CD14-positive monocyte (primary cell): ENCODE data around the gene PDCD1. TPM values are rescaled to one million over a fixed set of nuclear protein-coding genes. Genes with fewer than 3 reads are reported as not detected.

ENCODE experiments used
- DNase-seq, 3 donors: peaks; one replicate each; pipeline ENCODE4 v3.0.0-alpha.2; 2011 to 2022
- H2AFZ ChIP-seq: 2 replicates; pipeline ENCODE4 v1.6.0; 2012; ENCODE audit warnings: mild to moderate bottlenecking, low read depth, low read length, inconsistent platforms; ENCODE audit not compliant: insufficient read depth, poor library complexity, severe bottlenecking
- H3K27ac ChIP-seq, 2 donors: 1 replicate in 1 of 2; 2 replicates in 1 of 2; pipeline ENCODE4 v1.5.1; 2012 to 2013; ENCODE audit warnings: low read length in 2 of 2, control low read depth in 1 of 2, inconsistent platforms in 1 of 2, low read depth in 1 of 2, mild to moderate bottlenecking in 1 of 2
- H3K27me3 ChIP-seq, 2 donors: one replicate each; pipeline versions ENCODE4 v1.6.0 to v1.6.1; 2011 to 2013; ENCODE audit warnings: low read length in 2 of 2; ENCODE audit not compliant: control insufficient read depth in 2 of 2, insufficient read depth in 2 of 2
- H3K36me3 ChIP-seq, 2 donors: replicated peaks in 1 of 2; 1 replicate in 1 of 2; 2 replicates in 1 of 2; pipeline versions ENCODE4 v1.5.1 to v1.6.1; 2012 to 2013; ENCODE audit warnings: low read length in 2 of 2, control low read depth in 1 of 2, inconsistent platforms in 1 of 2, mild to moderate bottlenecking in 1 of 2; ENCODE audit not compliant: insufficient read depth in 2 of 2, control insufficient read depth in 1 of 2
- H3K4me1 ChIP-seq, 2 donors: 1 replicate in 1 of 2; 2 replicates in 1 of 2; pipeline versions ENCODE4 v1.5.1 to v1.6.1; 2012 to 2013; ENCODE audit warnings: low read length in 2 of 2, control low read depth in 1 of 2, inconsistent platforms in 1 of 2, mild to moderate bottlenecking in 1 of 2, moderate library complexity in 1 of 2; ENCODE audit not compliant: insufficient read depth in 2 of 2, control insufficient read depth in 1 of 2
- H3K4me2 ChIP-seq: replicated peaks from 2 replicates; pipeline ENCODE3; 2012; ENCODE audit warnings: low read length, moderate library complexity, mild to moderate bottlenecking; ENCODE audit not compliant: poor library complexity, severe bottlenecking; ENCODE audit errors: extremely low read depth
- H3K4me3 ChIP-seq, 3 experiments: fragments of 200-600 bp in 1 of 3; sonication (generic) in 1 of 3; replicated peaks in 1 of 3; 1 replicate in 2 of 3; 2 replicates in 1 of 3; pipeline ENCODE4 v1.5.1; 2011 to 2013; ENCODE audit warnings: low read length in 3 of 3, mild to moderate bottlenecking in 3 of 3, control low read depth in 2 of 3, low read depth in 2 of 3, inconsistent platforms in 1 of 3, moderate library complexity in 1 of 3
- H3K79me2 ChIP-seq: 2 replicates; pipeline ENCODE4 v1.6.0; 2012; ENCODE audit warnings: mild to moderate bottlenecking, control low read depth, inconsistent platforms, low read length, moderate library complexity; ENCODE audit not compliant: insufficient read depth
- H3K9ac ChIP-seq: 2 replicates; pipeline ENCODE4 v1.6.0; 2017; ENCODE audit warnings: low read length, mild to moderate bottlenecking; ENCODE audit not compliant: insufficient read depth, poor library complexity, severe bottlenecking
- H3K9me3 ChIP-seq, 2 donors: replicated peaks in 1 of 2; 1 replicate in 1 of 2; 2 replicates in 1 of 2; pipeline versions ENCODE4 v1.5.1 to v1.6.1; 2012 to 2013; ENCODE audit warnings: low read length in 2 of 2, control low read depth in 1 of 2; ENCODE audit not compliant: control insufficient read depth in 1 of 2, insufficient read depth in 1 of 2
- H4K20me1 ChIP-seq: 2 replicates; pipeline ENCODE4 v1.6.0; 2012; ENCODE audit warnings: mild to moderate bottlenecking, low read length, control low read depth, moderate library complexity; ENCODE audit not compliant: insufficient read depth
- H3K27ac Mint-ChIP-seq, 7 donors: one replicate each; pipeline ENCODE4 v1.8.0; 2020; ENCODE audit warnings: mild to moderate bottlenecking in 7 of 7, mixed read lengths in 7 of 7, moderate library complexity in 6 of 7, inconsistent platforms in 2 of 7
- H3K27me3 Mint-ChIP-seq, 3 donors: one replicate each; pipeline ENCODE4 v1.8.0; 2021 to 2022; ENCODE audit warnings: low read depth in 3 of 3, mild to moderate bottlenecking in 3 of 3, mixed read lengths in 3 of 3, moderate library complexity in 3 of 3, inconsistent platforms in 1 of 3
- H3K36me3 Mint-ChIP-seq, 2 donors: one replicate each; pipeline ENCODE4 v1.8.0; 2020; ENCODE audit warnings: mixed read lengths in 2 of 2, inconsistent platforms in 1 of 2, mild to moderate bottlenecking in 1 of 2
- H3K4me1 Mint-ChIP-seq: one replicate; pipeline ENCODE4 v1.8.0; 2020; ENCODE audit warnings: mild to moderate bottlenecking, mixed read lengths
- H3K4me3 Mint-ChIP-seq, 2 donors: one replicate each; pipeline ENCODE4 v1.8.0; 2020; ENCODE audit warnings: mild to moderate bottlenecking in 2 of 2, mixed read lengths in 2 of 2, moderate library complexity in 1 of 2
- H3K9me3 Mint-ChIP-seq, 7 donors: one replicate each; pipeline ENCODE4 v1.8.0; 2020 to 2022; ENCODE audit warnings: mixed read lengths in 7 of 7, mild to moderate bottlenecking in 6 of 7, moderate library complexity in 6 of 7, inconsistent platforms in 2 of 7
- WGBS: methylation state at CpG from one replicate; pipeline ENCODE4 v1.1.5; 2013; ENCODE audit warnings: missing lambda C conversion rate; ENCODE audit not compliant: insufficient coverage; 5-methylcytosine and 5-hydroxymethylcytosine counted together
- intact Hi-C, 2 donors: fragments of 100-400 bp; cut with micrococcal nuclease; formaldehyde crosslinking; loops; one replicate each; pipeline versions ENCODE4 v1.15.0 to v1.15.1; 2023
- polyA plus RNA-seq, 3 donors: library from polyadenylated mRNA; depleted of rRNA in 1 of 3; unstranded in 2 of 3; stranded (reverse) in 1 of 3; fragments of 300-500 nt in 2 of 3; fragments of >200 nt in 1 of 3; fragmentation: Illumina TruSeq in 2 of 3; gene quantifications; 1 replicate in 2 of 3; 2 replicates in 1 of 3; pipeline ENCODE4 v1.2.3, GENCODE V29; 2012 to 2021
- TF ChIP-seq, protein P1 (sequence below): fragments of 200-600 bp; IDR thresholded peaks from one replicate; pipeline ENCODE4 v1.8.0; 2022; ENCODE audit warnings: antibody characterized with exemption, mild to moderate bottlenecking

Gene PDCD1
- polyA plus RNA-seq, 3 donors, result 0.08 TPM; not detected in 2

GRCh38 chr2:241885291-241885945, 26.7 kb upstream of the PDCD1 start:
- H3K4me1 Mint-ChIP-seq, result peaks cover 15% of the 10 kb centered on the region

GRCh38 chr2:241884951-241885290, 26.2 kb upstream of the PDCD1 start:
- no peak overlapping the region for H2AFZ ChIP-seq
- TF ChIP-seq, protein P1, sequence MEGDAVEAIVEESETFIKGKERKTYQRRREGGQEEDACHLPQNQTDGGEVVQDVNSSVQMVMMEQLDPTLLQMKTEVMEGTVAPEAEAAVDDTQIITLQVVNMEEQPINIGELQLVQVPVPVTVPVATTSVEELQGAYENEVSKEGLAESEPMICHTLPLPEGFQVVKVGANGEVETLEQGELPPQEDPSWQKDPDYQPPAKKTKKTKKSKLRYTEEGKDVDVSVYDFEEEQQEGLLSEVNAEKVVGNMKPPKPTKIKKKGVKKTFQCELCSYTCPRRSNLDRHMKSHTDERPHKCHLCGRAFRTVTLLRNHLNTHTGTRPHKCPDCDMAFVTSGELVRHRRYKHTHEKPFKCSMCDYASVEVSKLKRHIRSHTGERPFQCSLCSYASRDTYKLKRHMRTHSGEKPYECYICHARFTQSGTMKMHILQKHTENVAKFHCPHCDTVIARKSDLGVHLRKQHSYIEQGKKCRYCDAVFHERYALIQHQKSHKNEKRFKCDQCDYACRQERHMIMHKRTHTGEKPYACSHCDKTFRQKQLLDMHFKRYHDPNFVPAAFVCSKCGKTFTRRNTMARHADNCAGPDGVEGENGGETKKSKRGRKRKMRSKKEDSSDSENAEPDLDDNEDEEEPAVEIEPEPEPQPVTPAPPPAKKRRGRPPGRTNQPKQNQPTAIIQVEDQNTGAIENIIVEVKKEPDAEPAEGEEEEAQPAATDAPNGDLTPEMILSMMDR, result no peak
- no peak overlapping the region for H3K27ac ChIP-seq
- H3K9me3 ChIP-seq, result peaks cover 0 to 9% of the 10 kb centered on the region in 2 donors
- H3K27me3 ChIP-seq, result no peaks in the 10 kb centered on the region
- H3K9ac ChIP-seq, result no peak overlapping the region
- peaks cover 2 to 9% (median 5%) of the 10 kb centered on the region in 7 donors for H3K9me3 Mint-ChIP-seq
- peaks cover 0 to 11% (median 2%) of the 10 kb centered on the region in 3 donors for H3K27me3 Mint-ChIP-seq
- H3K4me1 ChIP-seq, result peaks cover 20 to 21% of the 10 kb centered on the region in 2 donors
- no peaks in the 10 kb centered on the region for H4K20me1 ChIP-seq
- WGBS, result 96% methylated on average over 4 of the region's 8 CpGs
- H3K4me3 Mint-ChIP-seq, result no peak overlapping the region
- H3K4me2 ChIP-seq, result no peak overlapping the region
- H3K4me1 Mint-ChIP-seq, result peaks cover 15% of the 10 kb centered on the region
- no peaks in the 10 kb centered on the region for H3K79me2 ChIP-seq
- no peak for DNase-seq
- no peak overlapping the region for H3K27ac Mint-ChIP-seq
- intact Hi-C loops, result loop anchor here (5.0 to 10.0 kb wide), 2 partner anchors 150 to 183 kb away; partner anchors contain the start of genes ING5 (in 2 of the 2) and D2HGDH (in 1 of the 2)
- H3K36me3 ChIP-seq, result no peaks in the 10 kb centered on the region
- peaks cover 17 to 22% of the 10 kb centered on the region in 2 donors for H3K36me3 Mint-ChIP-seq
- no peak overlapping the region for H3K4me3 ChIP-seq

More at GRCh38 chr2:241885291-241885945, 26.7 kb upstream of the PDCD1 start:
- peak overlapping the region in 2 of 7 donors; percentile 6 to 16 for H3K27ac Mint-ChIP-seq
- H3K9ac ChIP-seq, result no peak overlapping the region
- no peaks in the 10 kb centered on the region for H3K79me2 ChIP-seq
- no peaks in the 10 kb centered on the region for H3K27me3 ChIP-seq
- H3K9me3 ChIP-seq, result peaks cover 0 to 9% of the 10 kb centered on the region in 2 donors
- H3K36me3 ChIP-seq, result no peaks in the 10 kb centered on the region
- H3K4me3 ChIP-seq, result no peak overlapping the region
- TF ChIP-seq, protein P1, result no peak
- H3K9me3 Mint-ChIP-seq, result peaks cover 2 to 9% (median 5%) of the 10 kb centered on the region in 7 donors
- intact Hi-C loops, result loop anchor here in 1 of 2 donors (10.0 kb wide), 1 partner anchor 151 kb away; the partner anchor contains the start of gene D2HGDH
- H3K4me3 Mint-ChIP-seq, result no peak overlapping the region
- H3K4me1 ChIP-seq, result peaks cover 20 to 21% of the 10 kb centered on the region in 2 donors
- H3K36me3 Mint-ChIP-seq, result peaks cover 19 to 25% of the 10 kb centered on the region in 2 donors
- no peak overlapping the region for H3K27ac ChIP-seq
- no peak overlapping the region for H2AFZ ChIP-seq
- peaks cover 0 to 11% (median 2%) of the 10 kb centered on the region in 3 donors for H3K27me3 Mint-ChIP-seq
- DNase-seq, result no peak
- WGBS, result 93% methylated on average over 12 of the region's 16 CpGs
- no peak overlapping the region for H3K4me2 ChIP-seq
- no peaks in the 10 kb centered on the region for H4K20me1 ChIP-seq
